ENCODE measurements around the gene TIMM8B.
A peak's percentile ranks its signal among the peaks of the same experiment; 100 is the strongest.
"Not testable (repeated sequence)": the region's sequence is repeated elsewhere in the genome, so short reads cannot be mapped to it uniquely, and the experiment has no call there.

The TIMM8B gene

GRCh38 chr11:112114460-112114859 lies 27.9 kb upstream of the TIMM8B start:
- no peak for DNase-seq (ENCODE audit: insufficient read length, low spot score)
- no peak for FAIRE-seq
- TF ChIP-seq POLR2A (IDR thresholded peaks at IDR 0.05; ENCODE audit: low read depth, low read length), result no peak
- TF ChIP-seq POLR2AphosphoS5 (IDR thresholded peaks at IDR 0.05; ENCODE audit: low read depth, low read length), result no peak
- TF ChIP-seq TAF1 (IDR thresholded peaks at IDR 0.05; ENCODE audit: low read depth, low read length), result no peak
- no peak for TF ChIP-seq POU2F2 (IDR thresholded peaks at IDR 0.05; ENCODE audit: low read depth, low read length)
- no peak for TF ChIP-seq SPI1 (IDR thresholded peaks at IDR 0.05; ENCODE audit: low read depth, low read length)
- TF ChIP-seq PAX5 (IDR thresholded peaks at IDR 0.05; ENCODE audit: insufficient read depth, low read length, severe bottlenecking), result no peak

- no peak for DNase-seq (ENCODE audit: insufficient read length, low spot score)
- TF ChIP-seq POLR2A (IDR thresholded peaks at IDR 0.05; ENCODE audit: low read depth, low read length) (no peak), SPI1 (IDR thresholded peaks at IDR 0.05; ENCODE audit: low read depth, low read length) (no peak), POLR2AphosphoS5 (IDR thresholded peaks at IDR 0.05; ENCODE audit: low read depth, low read length) (no peak), PAX5 (IDR thresholded peaks at IDR 0.05; ENCODE audit: insufficient read depth, low read length, severe bottlenecking) (no peak), POU2F2 (IDR thresholded peaks at IDR 0.05; ENCODE audit: low read depth, low read length) (no peak)
- FAIRE-seq, result peak; percentile 63
Measured at GRCh38 chr11:112113539-112114457, 27.2 kb upstream of the TIMM8B start.

GRCh38 chr11:112106070-112106469 lies 19.5 kb upstream of the TIMM8B start:
- no peak for FAIRE-seq
- TF ChIP-seq PAX5 (IDR thresholded peaks at IDR 0.05; ENCODE audit: insufficient read depth, low read length, severe bottlenecking), result no peak
- TF ChIP-seq TAF1 (IDR thresholded peaks at IDR 0.05; ENCODE audit: low read depth, low read length), result no peak
- TF ChIP-seq POLR2AphosphoS5 (IDR thresholded peaks at IDR 0.05; ENCODE audit: low read depth, low read length), result no peak
- no peak for TF ChIP-seq POU2F2 (IDR thresholded peaks at IDR 0.05; ENCODE audit: low read depth, low read length)
- TF ChIP-seq POLR2A (IDR thresholded peaks at IDR 0.05; ENCODE audit: low read depth, low read length), result no peak
- TF ChIP-seq SPI1 (IDR thresholded peaks at IDR 0.05; ENCODE audit: low read depth, low read length), result no peak

GRCh38 chr11:112103446-112103845 lies 16.9 kb upstream of the TIMM8B start:
- TF ChIP-seq PAX5 (IDR thresholded peaks at IDR 0.05; ENCODE audit: insufficient read depth, low read length, severe bottlenecking) (no peak), TAF1 (IDR thresholded peaks at IDR 0.05; ENCODE audit: low read depth, low read length) (no peak), POLR2AphosphoS5 (IDR thresholded peaks at IDR 0.05; ENCODE audit: low read depth, low read length) (no peak), POLR2A (IDR thresholded peaks at IDR 0.05; ENCODE audit: low read depth, low read length) (no peak), SPI1 (IDR thresholded peaks at IDR 0.05; ENCODE audit: low read depth, low read length) (no peak), POU2F2 (IDR thresholded peaks at IDR 0.05; ENCODE audit: low read depth, low read length) (no peak)
- DNase-seq (ENCODE audit: insufficient read length, low spot score) (no peak), FAIRE-seq (no peak)

More at GRCh38 chr11:112106070-112106469, 19.5 kb upstream of the TIMM8B start:
- DNase-seq (ENCODE audit: insufficient read length, low spot score), result no peak

- no peak for TF ChIP-seq POLR2AphosphoS5 (IDR thresholded peaks at IDR 0.05; ENCODE audit: low read depth, low read length)
- no peak for TF ChIP-seq POLR2A (IDR thresholded peaks at IDR 0.05; ENCODE audit: low read depth, low read length)
- no peak for TF ChIP-seq POU2F2 (IDR thresholded peaks at IDR 0.05; ENCODE audit: low read depth, low read length)
- no peak for TF ChIP-seq TAF1 (IDR thresholded peaks at IDR 0.05; ENCODE audit: low read depth, low read length)
- no peak for TF ChIP-seq PAX5 (IDR thresholded peaks at IDR 0.05; ENCODE audit: insufficient read depth, low read length, severe bottlenecking)
- TF ChIP-seq SPI1 (IDR thresholded peaks at IDR 0.05; ENCODE audit: low read depth, low read length), result no peak
- no peak for FAIRE-seq
- no peak for DNase-seq (ENCODE audit: insufficient read length, low spot score)
Measured at GRCh38 chr11:112100462-112100861, 13.9 kb upstream of the TIMM8B start.

GRCh38 chr11:112097734-112098528 lies 11.4 kb upstream of the TIMM8B start:
- DNase-seq (ENCODE audit: insufficient read length, low spot score), result no peak
- no peak for FAIRE-seq
- TF ChIP-seq TAF1 (IDR thresholded peaks at IDR 0.05; ENCODE audit: low read depth, low read length) (no peak), PAX5 (IDR thresholded peaks at IDR 0.05; ENCODE audit: insufficient read depth, low read length, severe bottlenecking) (no peak), POLR2AphosphoS5 (IDR thresholded peaks at IDR 0.05; ENCODE audit: low read depth, low read length) (no peak), POU2F2 (IDR thresholded peaks at IDR 0.05; ENCODE audit: low read depth, low read length) (no peak), SPI1 (IDR thresholded peaks at IDR 0.05; ENCODE audit: low read depth, low read length) (no peak), POLR2A (IDR thresholded peaks at IDR 0.05; ENCODE audit: low read depth, low read length) (no peak)

GRCh38 chr11:112096194-112096593 lies 9.6 kb upstream of the TIMM8B start:
- TF ChIP-seq POLR2AphosphoS5 (IDR thresholded peaks at IDR 0.05; ENCODE audit: low read depth, low read length), result no peak
- no peak for TF ChIP-seq TAF1 (IDR thresholded peaks at IDR 0.05; ENCODE audit: low read depth, low read length)
- TF ChIP-seq SPI1 (IDR thresholded peaks at IDR 0.05; ENCODE audit: low read depth, low read length), result no peak
- no peak for TF ChIP-seq PAX5 (IDR thresholded peaks at IDR 0.05; ENCODE audit: insufficient read depth, low read length, severe bottlenecking)
- TF ChIP-seq POLR2A (IDR thresholded peaks at IDR 0.05; ENCODE audit: low read depth, low read length), result no peak
- TF ChIP-seq POU2F2 (IDR thresholded peaks at IDR 0.05; ENCODE audit: low read depth, low read length), result no peak
- no peak for DNase-seq (ENCODE audit: insufficient read length, low spot score)
- FAIRE-seq, result no peak

- DNase-seq (ENCODE audit: insufficient read length, low spot score); FAIRE-seq: not testable (repeated sequence)
Measured at GRCh38 chr11:112095302-112095701, 8.7 kb upstream of the TIMM8B start.

GRCh38 chr11:112087212-112087611 lies 656 bp upstream of the TIMM8B start:
- FAIRE-seq, result no peak

More at GRCh38 chr11:112087212-112087611, 656 bp upstream of the TIMM8B start:
- no peak for DNase-seq (ENCODE audit: insufficient read length, low spot score)
- TF ChIP-seq TAF1 (IDR thresholded peaks at IDR 0.05; ENCODE audit: low read depth, low read length), result no peak
- no peak for TF ChIP-seq SPI1 (IDR thresholded peaks at IDR 0.05; ENCODE audit: low read depth, low read length)
- no peak for TF ChIP-seq POU2F2 (IDR thresholded peaks at IDR 0.05; ENCODE audit: low read depth, low read length)
- no peak for TF ChIP-seq PAX5 (IDR thresholded peaks at IDR 0.05; ENCODE audit: insufficient read depth, low read length, severe bottlenecking)
- no peak for TF ChIP-seq POLR2AphosphoS5 (IDR thresholded peaks at IDR 0.05; ENCODE audit: low read depth, low read length)
- no peak for TF ChIP-seq POLR2A (IDR thresholded peaks at IDR 0.05; ENCODE audit: low read depth, low read length)
